Erythroblast (primary cell): ENCODE data around the gene ANAPC2.

ENCODE experiments used
- GATA1 ChIP-seq: IDR thresholded peaks from 2 replicates; pipeline ENCODE4 v1.6.1; 2011; ENCODE audit warnings: low read depth, mild to moderate bottlenecking, control low read depth, low read length, moderate library complexity
- POLR2A ChIP-seq: IDR thresholded peaks from 2 replicates; pipeline ENCODE4 v1.6.1; 2011; ENCODE audit warnings: mild to moderate bottlenecking, low read length

DNA sequence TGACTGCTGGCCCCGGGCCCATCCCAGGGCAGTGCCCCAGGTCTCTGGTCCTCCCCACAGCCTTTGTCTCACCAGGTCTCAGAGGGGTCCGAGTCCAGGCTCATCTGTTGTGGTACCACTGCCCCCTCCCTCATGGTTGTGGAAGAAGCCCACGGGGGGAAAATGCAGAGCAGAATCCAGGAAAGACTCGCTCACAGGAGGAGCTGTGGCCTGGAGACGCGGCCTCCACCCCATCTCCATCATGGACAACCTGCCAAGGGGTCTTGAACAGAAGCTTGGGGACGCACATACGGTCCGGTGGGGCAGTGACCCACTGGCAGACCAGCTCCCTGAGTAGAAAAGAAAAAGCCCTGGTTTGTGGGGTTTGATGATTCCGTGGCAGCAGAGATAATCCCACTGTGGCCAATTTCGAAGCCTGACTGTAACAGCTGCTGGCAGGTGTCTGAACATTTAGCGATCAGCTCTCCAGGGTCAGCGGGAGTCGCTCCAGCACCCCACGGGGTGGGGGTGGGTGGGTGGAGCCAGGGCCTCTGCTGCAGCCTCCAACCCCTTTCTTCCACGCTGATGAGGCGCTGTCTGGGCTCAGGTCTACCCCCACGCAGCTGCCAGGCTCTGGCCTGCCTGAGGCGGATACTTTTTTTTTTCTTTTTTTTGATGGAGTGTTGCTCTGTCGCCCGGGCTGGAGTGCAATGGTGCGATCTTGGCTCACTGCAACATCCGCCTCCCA is 51.3 kb downstream of the ANAPC2 start:
- no peak for TF ChIP-seq POLR2A
- TF ChIP-seq GATA1 = no peak
